B cell (primary cell): ENCODE measurements around the gene FAM114A1. TPM values are rescaled to one million over a fixed set of nuclear protein-coding genes. Genes with fewer than 3 reads are reported as not detected.

ENCODE experiments used
- ATAC-seq: fragments of 200-7000 bp; cut with Tn5 transposase; one replicate; pipeline ENCODE4 v1.10.0; 2021; ENCODE audit warnings: low read depth, mild to moderate bottlenecking, moderate number of reproducible peaks, moderate library complexity
- CTCF ChIA-PET: fragments of 350-600 bp; sonication (Branson Sonifier 250); formaldehyde crosslinking; loops from one replicate; lab custom pipeline; 2021; ENCODE audit warnings: antibody characterized with exemption, inconsistent platforms; lab: Charles Lee
- POLR2A ChIA-PET: fragments of 350-600 bp; sonication (Branson Sonifier 250); formaldehyde crosslinking; loops from one replicate; lab custom pipeline; 2021; ENCODE audit warnings: antibody characterized with exemption; lab: Charles Lee
- DNase-seq: peaks from one replicate; pipeline ENCODE4 v3.0.0; 2013
- H2AFZ ChIP-seq: 2 replicates; pipeline ENCODE4 v1.6.1; 2012; ENCODE audit warnings: mild to moderate bottlenecking, low read depth, low read length; ENCODE audit not compliant: insufficient read depth, poor library complexity, severe bottlenecking
- H3K27ac ChIP-seq, 2 donors: 1 replicate in 1 of 2; 2 replicates in 1 of 2; pipeline ENCODE4 v1.5.1; 2012 to 2013; ENCODE audit warnings: low read length in 2 of 2, mild to moderate bottlenecking in 2 of 2, moderate library complexity in 1 of 2
- H3K27me3 ChIP-seq, 4 experiments: fragments of 200-600 bp in 1 of 4; sonication (generic) in 1 of 4; replicated peaks in 1 of 4; 1 replicate in 2 of 4; 2 replicates in 2 of 4; pipeline versions ENCODE4 v1.6.1 to v1.7.0; 2013 to 2016; ENCODE audit warnings: low read length in 3 of 4, mild to moderate bottlenecking in 2 of 4, mixed read lengths in 1 of 4, moderate library complexity in 1 of 4; ENCODE audit not compliant: insufficient read depth in 4 of 4, control insufficient read depth in 3 of 4; ENCODE audit errors: control extremely low read depth in 1 of 4
- H3K36me3 ChIP-seq, 2 experiments: replicated peaks in 1 of 2; 1 replicate in 1 of 2; 2 replicates in 1 of 2; pipeline versions ENCODE4 v1.6.1 to v1.7.1; 2013; ENCODE audit warnings: low read length in 1 of 2; ENCODE audit not compliant: insufficient read depth in 2 of 2, control insufficient read depth in 1 of 2; ENCODE audit errors: control extremely low read depth in 1 of 2, extremely low read depth in 1 of 2
- H3K4me1 ChIP-seq, 2 donors: fragments of 200-600 bp in 1 of 2; sonication (generic) in 1 of 2; 1 replicate in 1 of 2; 2 replicates in 1 of 2; pipeline versions ENCODE4 v1.5.1 to v1.6.1; 2013 to 2017; ENCODE audit warnings: low read length in 2 of 2; ENCODE audit not compliant: control insufficient read depth in 2 of 2, insufficient read depth in 2 of 2
- H3K4me2 ChIP-seq: replicated peaks from 2 replicates; pipeline ENCODE3; 2012; ENCODE audit warnings: mild to moderate bottlenecking, low read depth, low read length; ENCODE audit not compliant: poor library complexity, severe bottlenecking
- H3K4me3 ChIP-seq, 5 experiments: fragments of 200-600 bp in 1 of 5; sonication (generic) in 1 of 5; 1 replicate in 3 of 5; 2 replicates in 2 of 5; pipeline versions ENCODE4 v1.5.1 to v1.7.0; 2011 to 2016; ENCODE audit warnings: low read length in 4 of 5, mild to moderate bottlenecking in 4 of 5, low read depth in 2 of 5, control low read depth in 1 of 5, moderate library complexity in 1 of 5; ENCODE audit not compliant: insufficient read depth in 1 of 5; ENCODE audit errors: control extremely low read depth in 1 of 5, extremely low read depth in 1 of 5
- H3K79me2 ChIP-seq: fragments of 200-600 bp; sonication (generic); one replicate; pipeline ENCODE4 v1.6.0; 2016; ENCODE audit warnings: low read length; ENCODE audit not compliant: control insufficient read depth, insufficient read depth
- H3K9ac ChIP-seq: fragments of 200-600 bp; sonication (generic); 2 replicates; pipeline ENCODE4 v1.6.1; 2017; ENCODE audit warnings: mild to moderate bottlenecking, low read length, moderate library complexity
- H3K9me3 ChIP-seq, 3 donors: one replicate each; pipeline versions ENCODE4 v1.6.1 to v1.7.1; 2013; ENCODE audit warnings: low read length in 2 of 3; ENCODE audit not compliant: control insufficient read depth in 2 of 3, insufficient read depth in 1 of 3; ENCODE audit errors: control extremely low read depth in 1 of 3
- H4K20me1 ChIP-seq: 2 replicates; pipeline ENCODE4 v1.6.0; 2012; ENCODE audit warnings: mild to moderate bottlenecking, low read length; ENCODE audit not compliant: insufficient read depth, control insufficient read depth, poor library complexity, severe bottlenecking
- H3K27ac Mint-ChIP-seq: one replicate; pipeline ENCODE4 v1.8.0; 2021; ENCODE audit warnings: mixed read lengths
- H3K27me3 Mint-ChIP-seq: one replicate; pipeline ENCODE4 v1.8.0; 2021; ENCODE audit warnings: mixed read lengths
- H3K4me1 Mint-ChIP-seq: one replicate; pipeline ENCODE4 v1.8.0; 2021; ENCODE audit warnings: mixed read lengths
- H3K4me3 Mint-ChIP-seq: one replicate; pipeline ENCODE4 v1.8.0; 2021; ENCODE audit warnings: mixed read lengths
- H3K9me3 Mint-ChIP-seq: one replicate; pipeline ENCODE4 v1.8.0; 2022; ENCODE audit warnings: mixed read lengths; ENCODE audit not compliant: insufficient read depth
- EZH2 ChIP-seq: IDR thresholded peaks from 2 replicates; pipeline ENCODE4 v1.6.1; 2012; ENCODE audit warnings: borderline replicate concordance, low read depth, mild to moderate bottlenecking, moderate library complexity, low read length; ENCODE audit not compliant: insufficient read depth, poor library complexity, severe bottlenecking
- WGBS: methylation state at CpG from one replicate; pipeline ENCODE4 v1.1.5; 2013; ENCODE audit warnings: missing lambda C conversion rate; ENCODE audit not compliant: insufficient coverage; 5-methylcytosine and 5-hydroxymethylcytosine counted together
- intact Hi-C: fragments of 100-400 bp; cut with micrococcal nuclease; formaldehyde crosslinking; loops from one replicate; pipeline ENCODE4 v1.10.0; 2022
- polyA plus RNA-seq: library from polyadenylated mRNA; depleted of rRNA; stranded (reverse); fragments of >200 nt; gene quantifications from 2 replicates; pipeline ENCODE4 v1.2.3, GENCODE V29; 2012
- total RNA-seq, 2 donors: library from RNA; stranded (reverse); fragments of 120-200 nt in 1 of 2; gene quantifications; 1 replicate in 1 of 2; 2 replicates in 1 of 2; pipeline versions ENCODE4 v1.2.3 to v1.2.4, GENCODE V29; 2013 to 2022
- TF ChIP-seq, protein P1 (sequence below): fragments of 200-600 bp; IDR thresholded peaks from one replicate; pipeline ENCODE4 v1.8.0; 2022; ENCODE audit warnings: antibody characterized with exemption, mild to moderate bottlenecking

Gene FAM114A1
- total and polyA plus RNA-seq, 2 donors (not counting 1 experiment from before 2014, with no cell fraction given) = 0.30 to 2.9 TPM

DNA sequence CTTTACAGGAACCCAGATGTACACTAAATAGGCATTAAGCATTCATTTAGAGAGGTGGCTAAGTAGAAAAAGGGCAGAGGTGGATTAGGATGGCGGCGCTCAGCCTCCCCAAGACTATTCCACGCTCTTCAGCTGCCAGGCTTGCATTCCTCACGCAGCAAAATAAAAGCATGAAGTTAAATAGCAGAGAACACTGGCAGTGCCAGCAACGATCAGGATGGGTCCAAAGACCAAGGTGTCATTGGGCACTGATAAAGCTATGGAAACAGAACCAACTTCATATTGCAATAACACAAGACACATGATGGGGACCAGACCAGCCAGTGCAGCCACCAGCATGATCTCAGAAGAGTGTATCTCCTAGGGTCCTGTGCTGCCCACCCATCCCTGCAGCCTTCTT, 122.6 kb downstream of the FAM114A1 start:
- H2AFZ ChIP-seq = no peak overlapping the region
- Mint-ChIP-seq H3K4me1 (peaks cover 47% of the 10 kb centered on the region), H3K27me3 (no peaks in the 10 kb centered on the region), H3K4me3 (no peak overlapping the region), H3K27ac (peak overlapping the region; percentile 72), H3K9me3 (no peaks in the 10 kb centered on the region)
- intact Hi-C loops = no loop called here
- ChIA-PET CTCF (no interaction called here), POLR2A (no interaction called here)
- TF ChIP-seq, protein P1, sequence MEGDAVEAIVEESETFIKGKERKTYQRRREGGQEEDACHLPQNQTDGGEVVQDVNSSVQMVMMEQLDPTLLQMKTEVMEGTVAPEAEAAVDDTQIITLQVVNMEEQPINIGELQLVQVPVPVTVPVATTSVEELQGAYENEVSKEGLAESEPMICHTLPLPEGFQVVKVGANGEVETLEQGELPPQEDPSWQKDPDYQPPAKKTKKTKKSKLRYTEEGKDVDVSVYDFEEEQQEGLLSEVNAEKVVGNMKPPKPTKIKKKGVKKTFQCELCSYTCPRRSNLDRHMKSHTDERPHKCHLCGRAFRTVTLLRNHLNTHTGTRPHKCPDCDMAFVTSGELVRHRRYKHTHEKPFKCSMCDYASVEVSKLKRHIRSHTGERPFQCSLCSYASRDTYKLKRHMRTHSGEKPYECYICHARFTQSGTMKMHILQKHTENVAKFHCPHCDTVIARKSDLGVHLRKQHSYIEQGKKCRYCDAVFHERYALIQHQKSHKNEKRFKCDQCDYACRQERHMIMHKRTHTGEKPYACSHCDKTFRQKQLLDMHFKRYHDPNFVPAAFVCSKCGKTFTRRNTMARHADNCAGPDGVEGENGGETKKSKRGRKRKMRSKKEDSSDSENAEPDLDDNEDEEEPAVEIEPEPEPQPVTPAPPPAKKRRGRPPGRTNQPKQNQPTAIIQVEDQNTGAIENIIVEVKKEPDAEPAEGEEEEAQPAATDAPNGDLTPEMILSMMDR = no peak
- TF ChIP-seq EZH2 = no peak
- no peak for DNase-seq
- no peaks in the 10 kb centered on the region for H3K27me3 ChIP-seq
- H3K27ac ChIP-seq = peak overlapping the region in 1 of 2 donors; percentile 46
- peaks cover 13 to 53% of the 10 kb centered on the region in 2 experiments for H3K36me3 ChIP-seq
- H3K4me2 ChIP-seq = no peak overlapping the region
- ATAC-seq = no peak
- WGBS = 93% methylated on average over 5 of the region's 5 CpGs
- H3K9ac ChIP-seq = no peak overlapping the region
- H3K4me3 ChIP-seq = no peak overlapping the region
- H3K4me1 ChIP-seq = peaks cover 24 to 26% of the 10 kb centered on the region in 2 donors
- no peaks in the 10 kb centered on the region for H4K20me1 ChIP-seq
- H3K9me3 ChIP-seq = no peaks in the 10 kb centered on the region
- peaks cover 22% of the 10 kb centered on the region for H3K79me2 ChIP-seq

DNA sequence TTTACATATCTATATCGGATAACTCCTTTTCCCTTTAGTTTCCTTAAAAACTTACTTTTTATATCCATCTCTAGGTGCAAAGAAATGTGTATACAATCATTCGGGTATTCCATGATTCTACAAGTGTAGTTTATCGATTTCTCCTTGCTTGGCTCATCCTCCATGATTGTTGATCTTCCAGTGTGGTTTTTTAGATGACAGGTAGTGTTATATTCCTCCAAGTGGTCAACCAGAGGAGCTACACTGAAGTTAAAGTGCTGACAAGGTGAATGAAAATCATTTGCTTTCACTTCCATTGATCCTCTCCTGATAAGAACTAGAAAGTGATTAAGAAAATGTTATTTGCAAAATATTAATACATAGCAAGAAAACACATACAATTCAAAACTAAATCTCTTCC, 126.1 kb downstream of the FAM114A1 start:
- no peak for ATAC-seq
- WGBS = no CpG with 5 or more reads among the region's 3 CpGs
- Histone ChIP-seq H3K27me3 (no peaks in the 10 kb centered on the region), H3K9ac (no peak overlapping the region), H3K9me3 (no peaks in the 10 kb centered on the region), H3K4me1 (no peaks in the 10 kb centered on the region), H3K36me3 (peaks cover 14 to 75% of the 10 kb centered on the region in 2 experiments), H3K4me3 (no peak overlapping the region), H4K20me1 (no peaks in the 10 kb centered on the region), H3K79me2 (peaks cover 34% of the 10 kb centered on the region), H3K27ac (peak overlapping the region in 1 of 2 donors; percentile 31), H2AFZ (no peak overlapping the region), H3K4me2 (no peak overlapping the region)
- no peak for DNase-seq
- POLR2A ChIA-PET = no interaction called here
- no peaks in the 10 kb centered on the region for H3K9me3 Mint-ChIP-seq
- H3K27me3 Mint-ChIP-seq = no peaks in the 10 kb centered on the region
- TF ChIP-seq EZH2 = no peak
- TF ChIP-seq, protein P1 = no peak
- CTCF ChIA-PET = interaction anchor here (0.7 to 1.5 kb wide), 4 partner anchors 50 to 133 kb away, joined by 3 to 6 read pairs (median 4); no protein-coding TSS in a partner anchor
- no peak overlapping the region for H3K4me3 Mint-ChIP-seq
- H3K4me1 Mint-ChIP-seq = peaks cover 20% of the 10 kb centered on the region
- peak overlapping the region; percentile 3 for H3K27ac Mint-ChIP-seq
- intact Hi-C loops = loop anchor here (1.0 kb wide), 1 partner anchor 234 kb away; no protein-coding TSS in a partner anchor
